Mucosa of descending colon (tissue), 3 donors: Measurements from ENCODE around the gene SCAMP2. TPM values are rescaled to one million over a fixed set of nuclear protein-coding genes. Genes with fewer than 3 reads are reported as not detected.

ENCODE experiments used
- ATAC-seq: fragments of 200-7000 bp; cut with Tn5 transposase; one replicate; pipeline ENCODE4 v1.9.1; 2020; ENCODE audit warnings: mild to moderate bottlenecking, moderate library complexity
- DNase-seq, 3 donors: peaks; one replicate each; pipeline ENCODE4 v3.0.0-alpha.2; 2020
- H3K36me3 ChIP-seq: fragments of 200-600 bp; one replicate; pipeline ENCODE4 v1.8.0; 2021; ENCODE audit warnings: low read depth, mild to moderate bottlenecking
- H3K4me1 ChIP-seq: fragments of 200-600 bp; one replicate; pipeline ENCODE4 v1.8.0; 2021; ENCODE audit warnings: low read depth, mild to moderate bottlenecking
- H3K4me3 ChIP-seq: fragments of 200-600 bp; one replicate; pipeline ENCODE4 v1.8.0; 2021; ENCODE audit warnings: mild to moderate bottlenecking
- H3K9me3 ChIP-seq: fragments of 200-600 bp; one replicate; pipeline ENCODE4 v1.8.0; 2021; ENCODE audit warnings: mild to moderate bottlenecking
- CTCF ChIP-seq: fragments of 200-600 bp; IDR thresholded peaks from one replicate; pipeline ENCODE4 v1.8.0; 2022; ENCODE audit warnings: antibody characterized with exemption, mild to moderate bottlenecking
- intact Hi-C, 2 donors: fragments of 100-400 bp; cut with DNase I in 1 of 2; cut with micrococcal nuclease in 1 of 2; formaldehyde crosslinking; loops; one replicate each; pipeline versions ENCODE4 v1.11.0 to v1.11.1; 2022; cut with DNase I, micrococcal nuclease
- total RNA-seq, 3 donors: library from RNA; stranded (reverse); fragmentation: NEBNext Ultra II Directional in 2 of 3; extraction: Animal tissue kit (Norgen Biotek cat#: 25700) in 2 of 3; gene quantifications; one replicate each; pipeline versions ENCODE4 v1.2.1 to v1.2.4, GENCODE V29; 2021 to 2023
- donor health status: DM: no; HTN: no; CAD: no; lungs with moderate emphysema.
- donor health status: DM: no; HTN: no; CAD: no.
- donor health status: DM: no; HTN: yes; CAD: no.

The SCAMP2 gene
- total RNA-seq, 3 donors from 2014 or later = 125 to 236 (median 218) TPM

GRCh38 chr15:74884428-74885223 lies 11.5 kb upstream of the SCAMP2 start:
- Histone ChIP-seq H3K4me1 (peaks cover 8% of the 10 kb centered on the region), H3K4me3 (no peak overlapping the region), H3K36me3 (no peaks in the 10 kb centered on the region), H3K9me3 (no peaks in the 10 kb centered on the region)
- DNase-seq (no peak), ATAC-seq (no peak)
- TF ChIP-seq CTCF = no peak
- intact Hi-C loops = no loop called here

- Histone ChIP-seq H3K9me3 (no peaks in the 10 kb centered on the region), H3K4me1 (no peaks in the 10 kb centered on the region), H3K4me3 (no peak overlapping the region), H3K36me3 (no peaks in the 10 kb centered on the region)
- ATAC-seq (no peak), DNase-seq (no peak)
- intact Hi-C loops = no loop called here
- no peak for TF ChIP-seq CTCF
These were observed 9.4 kb upstream of the SCAMP2 start for GRCh38 chr15:74882528-74882927.

GRCh38 chr15:74878273-74878672 lies 5.1 kb upstream of the SCAMP2 start:
- Histone ChIP-seq H3K9me3 (no peaks in the 10 kb centered on the region), H3K36me3 (no peaks in the 10 kb centered on the region), H3K4me3 (no peak overlapping the region), H3K4me1 (no peaks in the 10 kb centered on the region)
- no peak for TF ChIP-seq CTCF
- no peak for DNase-seq
- intact Hi-C loops = no loop called here
- no peak for ATAC-seq

GRCh38 chr15:74873756-74874424 lies 725 bp upstream of the SCAMP2 start:
- DNase-seq = peak in 1 of 3 donors; percentile 48
- intact Hi-C loops = no loop called here
- no peak for ATAC-seq
- no peaks in the 10 kb centered on the region for H3K36me3 ChIP-seq
- no peak for TF ChIP-seq CTCF
- no peaks in the 10 kb centered on the region for H3K9me3 ChIP-seq
- peaks cover 34% of the 10 kb centered on the region for H3K4me1 ChIP-seq
- no peak overlapping the region for H3K4me3 ChIP-seq

- Histone ChIP-seq H3K9me3 (no peaks in the 10 kb centered on the region), H3K4me1 (peaks cover 46% of the 10 kb centered on the region), H3K4me3 (peak overlapping the region; percentile 68), H3K36me3 (no peaks in the 10 kb centered on the region)
- intact Hi-C loops = no loop called here
- DNase-seq (no peak), ATAC-seq (no peak)
- TF ChIP-seq CTCF = no peak
These were observed 496 bp downstream of the SCAMP2 start for GRCh38 chr15:74872702-74873035.
